Nephron (organoid): ENCODE data around the gene MPHOSPH9.

Source experiments
- H3K27ac Mint-ChIP-seq, 3 experiments: 2 replicates each; pipeline ENCODE4 v1.8.0; 2020; ENCODE audit warnings: mixed read lengths in 3 of 3, mild to moderate bottlenecking in 2 of 3, moderate library complexity in 1 of 3
- H3K27me3 Mint-ChIP-seq: 2 replicates; pipeline ENCODE4 v1.8.0; 2021; ENCODE audit warnings: low read depth, mild to moderate bottlenecking, moderate library complexity, mixed read lengths
- H3K36me3 Mint-ChIP-seq: 2 replicates; pipeline ENCODE4 v1.8.0; 2020; ENCODE audit warnings: low read depth, mixed read lengths
- H3K4me1 Mint-ChIP-seq: 2 replicates; pipeline ENCODE4 v1.8.0; 2020; ENCODE audit warnings: mixed read lengths
- H3K4me3 Mint-ChIP-seq, 3 experiments: 2 replicates each; pipeline ENCODE4 v1.8.0; 2020; ENCODE audit warnings: mild to moderate bottlenecking in 3 of 3, mixed read lengths in 3 of 3, moderate library complexity in 2 of 3
- H3K9me3 Mint-ChIP-seq: 2 replicates; pipeline ENCODE4 v1.8.0; 2020; ENCODE audit warnings: mixed read lengths
- TF ChIP-seq, protein P1 (sequence below), 3 experiments: fragments of 200-600 bp; sonication (generic); IDR thresholded peaks; one replicate each; pipeline ENCODE4 v1.5.0; 2021; ENCODE audit warnings: antibody characterized with exemption in 3 of 3; ENCODE audit not compliant: unreplicated experiment in 3 of 3

Gene MPHOSPH9

GRCh38 chr12:123271001-123271668 is 38.2 kb upstream of the MPHOSPH9 start:
- TF ChIP-seq, protein P1, sequence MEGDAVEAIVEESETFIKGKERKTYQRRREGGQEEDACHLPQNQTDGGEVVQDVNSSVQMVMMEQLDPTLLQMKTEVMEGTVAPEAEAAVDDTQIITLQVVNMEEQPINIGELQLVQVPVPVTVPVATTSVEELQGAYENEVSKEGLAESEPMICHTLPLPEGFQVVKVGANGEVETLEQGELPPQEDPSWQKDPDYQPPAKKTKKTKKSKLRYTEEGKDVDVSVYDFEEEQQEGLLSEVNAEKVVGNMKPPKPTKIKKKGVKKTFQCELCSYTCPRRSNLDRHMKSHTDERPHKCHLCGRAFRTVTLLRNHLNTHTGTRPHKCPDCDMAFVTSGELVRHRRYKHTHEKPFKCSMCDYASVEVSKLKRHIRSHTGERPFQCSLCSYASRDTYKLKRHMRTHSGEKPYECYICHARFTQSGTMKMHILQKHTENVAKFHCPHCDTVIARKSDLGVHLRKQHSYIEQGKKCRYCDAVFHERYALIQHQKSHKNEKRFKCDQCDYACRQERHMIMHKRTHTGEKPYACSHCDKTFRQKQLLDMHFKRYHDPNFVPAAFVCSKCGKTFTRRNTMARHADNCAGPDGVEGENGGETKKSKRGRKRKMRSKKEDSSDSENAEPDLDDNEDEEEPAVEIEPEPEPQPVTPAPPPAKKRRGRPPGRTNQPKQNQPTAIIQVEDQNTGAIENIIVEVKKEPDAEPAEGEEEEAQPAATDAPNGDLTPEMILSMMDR (IDR thresholded peaks at IDR 0.05; ENCODE audit: unreplicated experiment in 3 of 3), result peak; percentile 24 to 44 (median 38)
- no peak overlapping the region for H3K4me3 Mint-ChIP-seq
- no peaks in the 10 kb centered on the region for H3K27me3 Mint-ChIP-seq
- no peaks in the 10 kb centered on the region for H3K9me3 Mint-ChIP-seq
- no peak overlapping the region for H3K27ac Mint-ChIP-seq
- peaks cover 8% of the 10 kb centered on the region for H3K36me3 Mint-ChIP-seq
- peaks cover 39% of the 10 kb centered on the region for H3K4me1 Mint-ChIP-seq

DNA sequence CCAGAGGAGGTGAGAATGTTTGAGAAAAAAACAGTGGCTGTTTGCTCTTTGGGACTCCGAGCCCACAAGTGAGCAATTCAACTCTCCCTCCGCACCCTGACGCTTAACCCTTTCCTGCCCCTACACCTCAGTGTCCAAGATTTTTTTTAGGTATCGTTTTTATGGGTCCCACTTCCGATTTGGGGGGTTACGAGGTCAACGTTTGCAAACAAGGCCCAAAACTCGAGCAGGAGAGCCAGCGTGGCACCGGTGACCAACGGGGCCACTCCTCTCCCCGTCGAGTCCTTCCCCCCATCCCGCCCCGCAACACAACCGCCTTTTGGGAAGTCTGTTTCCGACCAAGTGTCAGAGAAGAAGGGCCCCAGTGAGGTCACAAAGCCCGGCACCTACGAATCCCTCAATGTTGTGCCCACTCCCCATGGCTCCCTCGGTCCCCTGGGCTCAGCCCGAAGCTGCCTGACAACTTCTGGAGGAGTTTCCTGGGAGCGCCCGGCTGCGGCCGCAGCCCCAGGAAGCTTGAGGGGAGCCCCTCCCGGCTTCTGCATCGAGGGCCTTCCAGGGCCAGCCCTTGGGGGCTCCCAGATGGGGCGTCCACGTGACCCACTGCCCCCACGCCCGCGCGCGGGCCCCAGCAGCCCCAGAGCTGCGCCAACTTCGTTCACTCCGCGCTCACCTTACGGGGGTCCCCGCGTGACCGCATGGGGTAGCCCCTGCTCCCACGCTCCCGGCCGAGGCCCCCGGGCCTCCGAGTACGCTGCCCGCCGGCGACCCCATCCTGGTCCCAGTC is 37.5 kb upstream of the MPHOSPH9 start:
- Mint-ChIP-seq H3K27ac (peak overlapping the region; percentile 97), H3K4me1 (peaks cover 39% of the 10 kb centered on the region), H3K9me3 (no peaks in the 10 kb centered on the region), H3K27me3 (no peaks in the 10 kb centered on the region), H3K4me3 (peak overlapping the region; percentile 91 to 98 (median 94)), H3K36me3 (peaks cover 12% of the 10 kb centered on the region)
- TF ChIP-seq, protein P1 (IDR thresholded peaks at IDR 0.05; ENCODE audit: unreplicated experiment in 3 of 3), result no peak

DNA sequence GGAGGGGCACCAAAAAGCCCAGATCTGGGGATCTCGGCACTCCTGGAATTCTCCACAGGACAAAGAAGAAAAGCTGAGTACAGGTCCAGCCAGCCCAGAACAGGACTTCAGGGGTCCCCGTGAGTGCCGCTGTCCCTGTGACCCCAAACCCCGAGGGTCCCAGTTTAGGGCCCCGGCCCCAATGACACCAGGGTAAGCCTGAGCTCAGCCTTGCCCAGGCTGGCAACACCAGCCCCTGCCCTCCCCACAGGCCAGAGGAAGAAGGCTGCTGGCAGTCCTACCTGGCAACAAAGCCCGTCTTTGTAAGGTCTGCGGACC is 36.9 kb upstream of the MPHOSPH9 start:
- Mint-ChIP-seq H3K27ac (peak overlapping the region; percentile 97), H3K36me3 (peaks cover 16% of the 10 kb centered on the region), H3K4me3 (peak overlapping the region; percentile 91 to 98 (median 94)), H3K4me1 (peaks cover 39% of the 10 kb centered on the region), H3K27me3 (no peaks in the 10 kb centered on the region), H3K9me3 (no peaks in the 10 kb centered on the region)
- TF ChIP-seq, protein P1 (IDR thresholded peaks at IDR 0.05; ENCODE audit: unreplicated experiment in 3 of 3), result no peak

GRCh38 chr12:123269395-123269892 is 36.5 kb upstream of the MPHOSPH9 start:
- peak overlapping the region; percentile 97 for H3K27ac Mint-ChIP-seq
- no peaks in the 10 kb centered on the region for H3K9me3 Mint-ChIP-seq
- no peaks in the 10 kb centered on the region for H3K27me3 Mint-ChIP-seq
- TF ChIP-seq, protein P1 (IDR thresholded peaks at IDR 0.05; ENCODE audit: unreplicated experiment in 3 of 3), result peak in 2 of 3 experiments; percentile 19 to 26
- H3K4me1 Mint-ChIP-seq, result peaks cover 42% of the 10 kb centered on the region
- H3K36me3 Mint-ChIP-seq, result peaks cover 20% of the 10 kb centered on the region
- H3K4me3 Mint-ChIP-seq, result peak overlapping the region; percentile 91 to 98 (median 94)

GRCh38 chr12:123268850-123269249 is 35.9 kb upstream of the MPHOSPH9 start:
- Mint-ChIP-seq H3K27me3 (no peaks in the 10 kb centered on the region), H3K27ac (peak overlapping the region; percentile 97), H3K4me1 (peaks cover 44% of the 10 kb centered on the region), H3K36me3 (peaks cover 22% of the 10 kb centered on the region), H3K4me3 (peak overlapping the region; percentile 91 to 98 (median 94)), H3K9me3 (no peaks in the 10 kb centered on the region)
- TF ChIP-seq, protein P1 (IDR thresholded peaks at IDR 0.05; ENCODE audit: unreplicated experiment in 3 of 3), result no peak
